PC-9 (cell line): Measurements from ENCODE around the gene PDE1C.

ENCODE experiments used
- EZH2 ChIP-seq: fragments of 200-600 bp; sonication (generic); IDR thresholded peaks from 2 replicates; pipeline ENCODE4 v1.8.0; 2017; ENCODE audit warnings: antibody characterized with exemption, low read depth
- TF ChIP-seq, protein P1 (sequence below): fragments of 200-600 bp; sonication (generic); conservative IDR thresholded peaks from 2 replicates; pipeline ENCODE4 v1.6.1; 2017; ENCODE audit warnings: mixed run types, antibody characterized with exemption, mild to moderate bottlenecking, moderate library complexity

GRCh38 chr7:31794851-31795344 is 275.3 kb downstream of the PDE1C start:
- TF ChIP-seq, protein P1, sequence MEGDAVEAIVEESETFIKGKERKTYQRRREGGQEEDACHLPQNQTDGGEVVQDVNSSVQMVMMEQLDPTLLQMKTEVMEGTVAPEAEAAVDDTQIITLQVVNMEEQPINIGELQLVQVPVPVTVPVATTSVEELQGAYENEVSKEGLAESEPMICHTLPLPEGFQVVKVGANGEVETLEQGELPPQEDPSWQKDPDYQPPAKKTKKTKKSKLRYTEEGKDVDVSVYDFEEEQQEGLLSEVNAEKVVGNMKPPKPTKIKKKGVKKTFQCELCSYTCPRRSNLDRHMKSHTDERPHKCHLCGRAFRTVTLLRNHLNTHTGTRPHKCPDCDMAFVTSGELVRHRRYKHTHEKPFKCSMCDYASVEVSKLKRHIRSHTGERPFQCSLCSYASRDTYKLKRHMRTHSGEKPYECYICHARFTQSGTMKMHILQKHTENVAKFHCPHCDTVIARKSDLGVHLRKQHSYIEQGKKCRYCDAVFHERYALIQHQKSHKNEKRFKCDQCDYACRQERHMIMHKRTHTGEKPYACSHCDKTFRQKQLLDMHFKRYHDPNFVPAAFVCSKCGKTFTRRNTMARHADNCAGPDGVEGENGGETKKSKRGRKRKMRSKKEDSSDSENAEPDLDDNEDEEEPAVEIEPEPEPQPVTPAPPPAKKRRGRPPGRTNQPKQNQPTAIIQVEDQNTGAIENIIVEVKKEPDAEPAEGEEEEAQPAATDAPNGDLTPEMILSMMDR, result no peak
- no peak for TF ChIP-seq EZH2
